Activated CD4-positive, alpha-beta T cell treated with anti-CD3 and anti-CD28 coated beads for 1 hour (primary cell): ENCODE data around the gene DUS2.

Experiments used
- DNase-seq: peaks from one replicate; pipeline ENCODE4 v3.0.0-alpha.2; 2020

Gene DUS2

GRCh38 chr16:68047987-68048386 is 24.9 kb downstream of the DUS2 start:
- no peak for DNase-seq

- no peak for DNase-seq
Measured at GRCh38 chr16:68049449-68049848, 26.4 kb downstream of the DUS2 start.

- no peak for DNase-seq
Measured at GRCh38 chr16:68055395-68055794, 32.3 kb downstream of the DUS2 start.

GRCh38 chr16:68059804-68060203 is 36.7 kb downstream of the DUS2 start:
- no peak for DNase-seq

GRCh38 chr16:68061396-68061795 is 38.3 kb downstream of the DUS2 start:
- DNase-seq = no peak

- DNase-seq = no peak
Measured at GRCh38 chr16:68062910-68063393, 39.9 kb downstream of the DUS2 start.

DNA sequence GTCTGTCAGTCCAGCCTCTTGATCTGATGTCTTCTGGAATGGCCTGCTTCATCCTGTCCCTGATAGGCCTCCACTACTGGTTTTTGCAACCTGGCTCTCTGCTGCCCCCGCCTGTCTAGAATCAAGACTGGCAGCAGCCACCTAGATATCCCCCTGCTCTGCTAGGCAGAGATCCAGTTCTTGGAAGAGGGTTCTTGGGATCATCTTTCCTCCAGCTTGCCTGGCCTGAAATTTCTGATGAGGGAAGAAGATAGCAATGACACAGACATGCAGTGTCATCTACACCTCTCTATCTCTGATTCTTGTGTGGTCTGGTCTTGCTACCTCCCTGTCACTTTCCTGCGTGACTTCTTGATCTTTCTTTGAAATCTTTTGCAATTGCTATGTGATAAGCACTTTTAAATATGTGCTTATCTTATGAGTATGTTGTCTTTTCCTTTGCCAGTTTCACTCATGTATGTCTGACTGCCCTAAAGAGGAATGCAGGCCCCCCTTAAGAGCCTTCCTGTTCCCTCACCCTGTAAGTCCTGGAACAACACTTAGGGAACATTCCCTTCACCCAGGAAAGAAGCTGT is 41.8 kb downstream of the DUS2 start:
- peak; percentile 51 for DNase-seq

- DNase-seq = no peak
Measured at GRCh38 chr16:68065716-68066305, 42.7 kb downstream of the DUS2 start.

DNA sequence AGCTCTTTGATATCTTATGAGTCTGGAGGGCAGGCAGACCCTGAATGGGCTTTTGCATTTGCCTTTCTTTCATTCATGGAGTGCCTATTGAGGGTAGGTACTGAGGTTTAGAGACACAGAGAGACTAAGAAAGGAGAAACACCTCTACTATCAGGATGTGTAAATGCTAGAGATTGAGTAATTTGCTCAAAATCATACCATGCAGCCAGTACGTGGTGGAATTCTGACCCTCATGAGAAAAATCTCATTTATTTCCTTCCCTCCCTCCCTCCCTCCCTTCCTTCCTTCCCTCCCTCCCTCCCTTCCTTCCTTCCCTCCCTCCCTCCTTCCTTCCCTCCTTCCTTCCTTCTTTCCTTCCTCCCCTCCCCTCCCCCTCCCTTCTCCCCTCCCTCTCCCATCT is 43.7 kb downstream of the DUS2 start:
- no peak for DNase-seq

DNA sequence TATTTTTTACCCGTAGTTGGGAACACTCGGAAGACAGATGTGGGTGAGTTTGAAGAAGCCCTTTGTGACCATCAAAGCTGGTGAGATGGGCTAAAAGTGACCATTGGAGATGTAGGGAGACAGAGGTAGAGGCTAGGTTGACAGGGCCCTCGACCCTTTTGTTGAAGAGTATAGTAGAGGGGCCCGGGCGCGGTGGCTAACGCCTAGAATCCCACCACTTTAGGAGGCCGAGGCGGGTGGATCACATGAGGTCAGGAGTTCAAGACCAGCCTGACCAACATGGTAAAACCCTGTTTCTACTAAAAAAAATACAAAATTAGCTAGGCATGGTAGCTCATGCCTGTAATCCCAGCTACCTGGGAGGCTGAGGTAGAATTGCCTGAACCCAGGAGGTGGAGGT is 45.8 kb downstream of the DUS2 start:
- DNase-seq = no peak

- DNase-seq = no peak
Measured at GRCh38 chr16:68069511-68070248, 46.6 kb downstream of the DUS2 start.

GRCh38 chr16:68070249-68070730 is 47.2 kb downstream of the DUS2 start:
- DNase-seq = no peak

DNA sequence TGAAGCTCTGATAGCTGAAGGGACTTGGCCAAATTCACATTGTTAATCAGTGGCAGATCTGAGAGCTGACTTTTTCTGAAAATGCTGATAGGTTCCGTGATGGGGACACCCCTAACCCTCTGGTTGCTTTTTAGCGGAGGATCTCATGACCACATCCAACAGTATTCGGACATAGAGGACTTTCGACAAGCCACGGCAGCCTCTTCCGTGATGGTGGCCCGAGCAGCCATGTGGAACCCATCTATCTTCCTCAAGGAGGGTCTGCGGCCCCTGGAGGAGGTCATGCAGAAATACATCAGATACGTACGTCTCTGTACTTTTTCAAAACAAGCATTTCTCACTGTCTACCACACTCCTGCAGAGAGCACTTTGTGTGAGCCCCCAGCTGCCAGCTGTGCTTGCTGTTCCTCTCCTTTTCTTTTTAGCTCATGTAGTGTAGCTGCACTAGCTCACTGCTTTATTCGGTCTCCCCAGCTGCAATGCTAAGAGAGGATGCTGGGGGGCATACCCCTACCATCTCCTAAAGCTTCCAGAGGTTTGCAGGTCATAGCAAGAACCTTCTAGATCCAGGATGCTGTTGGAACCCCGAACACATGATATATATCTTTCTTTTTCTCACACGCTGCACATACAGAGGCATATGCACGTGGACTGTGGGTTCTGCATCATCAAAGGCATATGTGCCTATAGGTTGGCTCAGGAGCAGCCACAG is 47.9 kb downstream of the DUS2 start:
- DNase-seq = no peak

DNA sequence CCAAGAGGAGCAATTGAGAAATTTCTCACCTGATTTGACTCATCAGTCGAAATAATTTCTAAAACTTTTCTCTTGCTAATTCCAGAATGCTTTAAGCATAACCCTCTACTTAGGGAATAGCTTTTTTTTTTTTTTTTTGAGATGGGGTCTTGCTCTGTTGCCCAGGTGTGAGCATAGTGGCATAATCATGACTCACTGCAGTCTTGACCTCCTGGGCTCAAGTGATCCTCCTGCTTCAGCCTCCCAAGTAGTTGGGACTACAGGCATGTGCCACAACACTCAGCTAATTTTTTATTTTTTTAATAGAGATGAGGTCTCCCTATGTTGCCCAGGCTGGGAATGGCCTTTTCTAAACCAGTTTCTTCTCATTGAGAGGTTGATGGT is 48.4 kb downstream of the DUS2 start:
- no peak for DNase-seq

GRCh38 chr16:68072038-68072695 is 49.1 kb downstream of the DUS2 start:
- no peak for DNase-seq

GRCh38 chr16:68073902-68074760 is 51.0 kb downstream of the DUS2 start:
- DNase-seq = no peak

DNA sequence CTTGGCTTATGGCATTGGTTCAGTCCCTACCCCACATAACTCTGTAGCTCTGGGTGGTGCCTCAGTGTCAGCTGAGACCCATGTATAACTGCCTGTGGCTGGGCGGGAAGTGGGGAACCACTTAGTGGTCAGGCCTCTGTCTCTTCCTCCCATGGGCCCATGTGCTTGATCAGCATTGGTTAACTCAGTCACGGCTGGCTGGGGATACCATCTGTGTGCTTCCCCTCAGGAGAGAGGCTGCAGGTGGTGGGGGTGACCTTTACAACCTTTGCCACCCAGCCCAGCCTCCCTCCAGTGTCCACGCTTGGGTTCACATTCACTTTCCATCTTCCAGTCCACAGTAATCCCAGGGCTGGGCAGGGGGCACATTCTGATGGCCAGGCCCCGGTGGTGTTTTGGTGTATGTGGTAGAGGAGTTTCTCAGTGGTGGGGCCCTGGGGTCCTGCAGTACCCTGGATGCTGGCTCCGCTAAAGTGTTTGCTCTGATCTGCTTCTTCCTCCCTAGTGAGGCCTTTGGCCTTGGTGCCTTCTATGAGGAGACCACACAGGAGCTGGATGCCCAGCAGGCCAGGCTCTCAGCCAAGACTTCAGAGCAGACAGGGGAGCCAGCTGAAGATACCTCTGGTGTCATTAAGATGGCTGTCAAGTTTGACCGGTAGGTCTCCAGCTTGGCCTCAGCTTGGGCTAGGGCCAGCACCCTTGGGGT is 51.9 kb downstream of the DUS2 start:
- DNase-seq = no peak

DNA sequence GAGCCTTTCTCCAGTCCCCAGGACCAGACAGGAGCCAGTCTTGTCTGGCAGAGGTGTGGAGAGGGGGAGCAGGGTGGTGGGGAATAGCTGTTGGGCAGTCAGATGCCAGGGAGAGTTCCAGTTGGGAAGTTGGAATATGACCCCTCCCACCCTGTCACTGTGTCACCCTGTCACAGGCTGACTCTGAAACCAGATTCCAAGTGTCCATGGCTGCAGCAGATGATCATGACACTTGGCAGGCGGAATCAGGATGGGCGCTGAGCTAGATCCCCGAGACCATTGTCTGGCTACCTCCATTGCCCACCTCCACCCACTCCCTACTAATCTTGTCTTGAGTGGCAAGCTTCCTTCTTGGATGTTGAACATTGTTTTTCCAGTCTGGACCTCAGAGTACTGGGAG is 52.9 kb downstream of the DUS2 start:
- no peak for DNase-seq

- DNase-seq = no peak
Measured at GRCh38 chr16:68076560-68076959, 53.5 kb downstream of the DUS2 start.

GRCh38 chr16:68077866-68078700 is 55.0 kb downstream of the DUS2 start:
- DNase-seq = no peak
